HCT116 (cell line): ENCODE measurements around the gene ADAMTSL2.

Experiments used
- CEBPB ChIP-seq: IDR thresholded peaks from 2 replicates; pipeline ENCODE4 v1.6.1; 2012; ENCODE audit warnings: low read depth
- CTCF ChIP-seq, 3 experiments: fragments of 200-600 bp in 1 of 3; sonication (generic) in 1 of 3; IDR thresholded peaks in 2 of 3; conservative IDR thresholded peaks in 1 of 3; 2 replicates each; pipeline ENCODE4 v1.5.1; 2012 to 2017; ENCODE audit warnings: low read depth in 2 of 3, low read length in 2 of 3, antibody characterized with exemption in 1 of 3, borderline replicate concordance in 1 of 3, control low read depth in 1 of 3, mild to moderate bottlenecking in 1 of 3, mixed read lengths in 1 of 3, mixed run types in 1 of 3, moderate library complexity in 1 of 3; ENCODE audit not compliant: insufficient read depth in 1 of 3
- MAX ChIP-seq: IDR thresholded peaks from 2 replicates; pipeline ENCODE4 v1.6.1; 2012
- POLR2A ChIP-seq: IDR thresholded peaks from 2 replicates; pipeline ENCODE4 v1.7.0; 2011; ENCODE audit warnings: borderline replicate concordance; ENCODE audit not compliant: insufficient read depth, insufficient read length; ENCODE audit errors: extremely low read depth
- POLR2AphosphoS5 ChIP-seq: IDR thresholded peaks from 2 replicates; pipeline ENCODE4 v1.6.1; 2011; ENCODE audit warnings: mild to moderate bottlenecking, low read depth, low read length, moderate library complexity
- SP1 ChIP-seq: IDR thresholded peaks from 2 replicates; pipeline ENCODE4 v1.6.1; 2012; ENCODE audit warnings: low read depth
- ZFX ChIP-seq: fragments of 450-650 bp; IDR thresholded peaks from 2 replicates; pipeline ENCODE4 v1.6.1; 2017
- ZNF274 ChIP-seq: fragments of 200-500 bp; sonication (Bioruptor generic); IDR thresholded peaks from 2 replicates; pipeline ENCODE4 v1.6.1; 2014; ENCODE audit warnings: mild to moderate bottlenecking, low read depth, low read length, inconsistent platforms

DNA sequence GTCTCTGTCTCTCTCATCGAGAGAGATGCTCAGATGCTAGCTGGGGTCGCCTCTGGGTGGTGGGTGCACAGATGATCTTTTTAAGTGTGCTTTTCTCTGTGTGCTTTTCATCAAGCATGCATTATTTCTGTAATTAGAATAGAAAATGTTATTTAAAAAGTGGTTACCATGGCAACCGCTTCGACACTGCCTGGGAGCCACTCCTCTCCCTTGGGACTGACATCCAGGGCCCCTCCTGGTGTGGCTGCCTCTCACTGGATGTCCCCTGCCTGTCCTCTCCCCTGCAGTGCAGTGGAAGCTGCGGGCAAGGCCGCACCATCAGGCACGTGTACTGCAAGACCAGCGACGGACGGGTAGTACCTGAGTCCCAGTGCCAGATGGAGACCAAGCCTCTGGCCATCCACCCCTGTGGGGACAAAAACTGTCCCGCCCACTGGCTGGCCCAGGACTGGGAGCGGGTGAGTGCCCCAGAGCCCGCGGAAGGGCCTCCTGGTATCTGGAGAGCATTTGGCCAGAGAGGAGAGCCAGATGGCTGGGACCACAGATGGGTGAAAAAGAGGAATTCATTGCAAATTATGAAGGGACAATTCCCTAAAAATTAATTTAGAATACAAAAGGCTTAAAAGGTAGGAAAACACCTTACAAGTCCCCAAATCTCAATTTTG lies 34.7 kb downstream of the ADAMTSL2 start:
- TF ChIP-seq CTCF (IDR thresholded peaks at IDR 0.05 in 2 of 3, conservative IDR thresholded peaks at IDR 0.05 in 1 of 3; ENCODE audit: borderline replicate concordance in 1 of 3, insufficient read depth in 1 of 3, low read depth in 2 of 3, low read length in 2 of 3) (no peak), POLR2AphosphoS5 (no peak), POLR2A (no peak), MAX (no peak), ZFX (no peak), ZNF274 (no peak), CEBPB (no peak), SP1 (no peak)
